ENCODE results near the gene TMC1.
"Not testable (repeated sequence)": the region's sequence is repeated elsewhere in the genome, so short reads cannot be mapped to it uniquely, and the experiment has no call there.

TMC1 gene

GRCh38 chr9:72521416-72521815 lies at the start of gene TMC1:
Gene TMC1, plus strand, starts transcription at chr9:72521608. Its CDS starts 127,041 bp downstream, at chr9:72648649.
- DNase-seq, result not testable (repeated sequence)

DNA sequence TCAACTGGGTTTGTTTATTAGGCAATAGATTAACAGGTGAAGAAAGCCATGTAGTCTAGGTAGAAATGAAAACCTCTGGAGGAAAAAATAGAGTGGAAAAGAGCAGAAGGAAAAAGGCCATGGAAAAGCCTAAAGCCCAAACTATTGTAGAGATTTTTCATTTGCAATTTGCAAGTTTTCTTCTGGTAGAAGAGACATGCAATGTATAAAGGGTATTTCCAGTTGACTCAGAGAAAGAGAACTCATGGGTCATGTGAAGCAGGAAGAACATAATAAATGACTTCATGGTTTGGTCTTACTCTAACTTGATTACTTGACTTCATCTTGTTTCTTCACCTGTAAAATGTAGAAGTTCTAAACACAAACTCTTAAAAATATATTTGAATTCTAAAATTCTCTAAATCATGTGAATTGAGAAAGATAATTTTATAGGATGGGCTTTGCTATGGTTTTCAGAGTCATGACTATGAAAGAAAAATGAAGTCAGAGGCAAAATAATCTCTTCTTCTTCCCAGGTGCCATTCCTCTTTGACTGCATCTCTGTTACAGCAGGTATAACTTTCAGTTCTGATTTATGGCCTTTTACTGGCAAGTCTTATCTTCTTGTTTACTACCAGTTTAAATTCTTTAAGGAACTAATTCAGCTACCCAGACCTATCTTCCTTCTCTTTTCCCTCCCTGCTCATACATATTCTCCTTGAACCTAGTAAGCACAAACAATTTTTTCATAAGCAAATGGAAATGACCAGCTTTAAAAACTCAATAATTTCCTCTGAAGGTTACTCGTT lies 47.7 kb upstream of the TMC1 start:
- DNase-seq, result no peak

GRCh38 chr9:72474676-72475075 lies 46.7 kb upstream of the TMC1 start:
- DNase-seq, result no peak

DNA sequence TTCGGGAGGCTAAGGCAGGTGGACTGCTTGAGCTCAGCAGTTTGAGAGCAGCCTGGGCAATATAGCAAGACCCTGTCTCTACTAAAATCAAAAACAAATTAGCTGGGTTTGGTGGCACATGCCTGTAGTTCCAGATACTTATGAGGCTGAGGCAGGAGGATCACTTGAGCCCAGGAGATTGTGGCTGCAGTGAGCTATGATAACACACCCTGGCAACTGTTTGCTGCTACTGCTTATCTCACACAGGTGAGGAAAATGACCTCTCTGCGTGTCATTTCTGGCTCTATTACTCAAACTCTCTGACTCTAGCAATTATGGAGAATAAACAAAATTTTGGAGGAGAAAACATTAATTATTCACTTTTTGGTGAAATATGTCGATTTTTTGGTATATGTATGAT lies 45.3 kb upstream of the TMC1 start:
- DNase-seq, result no peak

DNA sequence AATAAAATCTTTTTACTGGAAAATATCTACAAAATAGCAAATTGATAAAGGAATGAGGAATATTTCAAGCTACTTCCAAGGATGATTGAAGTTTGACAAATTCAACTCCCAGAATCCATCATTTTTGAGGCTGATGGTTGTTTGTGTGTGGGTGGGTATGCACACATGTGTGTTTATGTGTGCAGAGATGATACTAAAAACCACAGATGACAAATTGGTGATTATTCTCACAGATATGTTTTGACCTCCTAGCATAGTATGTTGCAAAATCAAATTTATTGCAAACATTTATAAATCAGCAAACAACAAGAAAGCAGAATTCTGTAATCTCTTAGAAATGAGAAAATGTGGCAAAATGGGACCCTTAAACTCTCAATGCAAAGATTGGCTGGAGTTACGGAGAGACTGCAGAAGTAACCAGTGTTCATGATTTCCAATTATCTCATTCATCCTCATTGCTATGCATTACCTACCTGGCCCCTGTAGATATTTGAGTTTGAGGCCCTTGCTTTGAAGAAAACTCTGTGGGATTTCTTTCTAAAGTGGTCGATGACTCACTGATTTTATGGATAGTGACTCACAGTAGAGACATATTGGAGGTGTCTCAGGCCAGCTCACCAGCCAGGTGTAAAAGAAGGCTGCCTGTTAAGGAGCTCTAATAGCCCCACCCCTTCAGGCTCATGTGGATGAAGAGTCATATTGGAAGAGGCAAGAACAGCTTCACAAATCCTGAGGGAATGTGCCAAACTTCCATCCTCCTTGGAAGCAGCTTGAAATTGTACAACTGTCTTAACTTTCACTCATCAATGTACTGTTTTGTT lies 44.6 kb upstream of the TMC1 start:
- DNase-seq, result no peak

DNA sequence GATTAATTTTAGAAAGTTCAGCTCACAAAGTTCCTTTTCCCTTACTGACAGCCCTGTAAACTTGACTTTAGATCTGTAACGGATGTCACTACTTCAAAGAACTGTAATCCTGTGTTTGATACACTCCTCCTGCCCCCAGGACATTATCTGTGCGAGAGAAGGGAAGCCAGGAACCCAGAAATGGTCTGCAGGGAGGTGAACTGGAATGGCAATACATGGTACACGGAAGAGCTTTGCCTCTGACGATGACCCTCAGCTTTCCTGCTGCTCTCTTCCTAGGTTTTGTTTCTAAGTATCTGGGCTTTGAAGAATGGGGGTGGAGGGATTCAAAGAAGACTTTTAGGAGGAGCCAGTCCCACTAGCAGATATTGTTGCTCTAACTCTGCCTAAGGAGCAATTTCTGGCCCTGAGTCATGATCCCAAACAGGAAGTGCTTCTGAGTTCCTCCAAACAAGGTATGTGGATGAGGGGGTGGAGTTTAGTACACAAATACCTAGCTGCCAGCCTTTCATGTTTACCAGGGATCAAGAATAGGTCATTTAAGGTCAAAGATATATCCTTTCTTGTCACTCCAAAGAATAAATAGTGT lies 43.4 kb upstream of the TMC1 start:
- no peak for DNase-seq

DNA sequence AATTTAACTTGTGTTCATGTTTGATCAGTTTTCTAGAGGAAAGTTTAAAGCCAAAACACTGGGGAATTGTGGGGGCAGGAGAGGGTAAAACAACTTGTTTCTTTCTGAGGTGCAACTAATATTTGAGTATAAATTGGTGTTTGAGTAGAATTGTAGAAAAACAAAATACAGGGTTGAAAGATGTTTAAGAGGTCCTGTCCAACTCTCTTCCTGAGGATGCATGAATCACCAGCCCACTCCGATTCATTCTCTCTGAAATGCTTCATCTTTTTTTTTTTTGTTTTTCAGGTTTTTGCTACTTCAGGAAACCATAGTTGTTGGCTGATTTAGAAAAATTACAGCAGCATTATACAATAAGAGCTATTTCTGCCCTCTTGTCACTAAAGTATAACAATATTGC lies 42.4 kb upstream of the TMC1 start:
- no peak for DNase-seq

DNA sequence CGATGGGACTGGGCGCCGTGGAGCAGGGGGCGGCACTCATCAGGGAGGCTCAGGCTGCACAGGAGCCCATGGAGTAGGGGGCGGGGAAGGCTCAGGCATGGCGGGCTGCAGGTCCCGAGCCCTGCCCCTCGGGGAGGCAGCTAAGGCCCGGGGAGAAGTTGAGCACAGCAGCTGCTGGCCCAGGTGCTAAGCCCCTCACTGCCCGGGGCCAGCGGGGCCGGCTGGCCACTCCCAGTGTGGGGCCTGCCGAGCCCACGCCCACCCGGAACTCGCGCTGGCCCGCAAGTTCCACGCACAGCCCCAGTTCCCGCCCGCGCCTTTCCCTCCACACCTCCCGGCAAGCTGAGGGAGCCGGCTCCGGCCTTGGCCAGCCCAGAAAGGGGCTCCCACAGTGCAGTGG lies 41.1 kb upstream of the TMC1 start:
- not testable (repeated sequence) for DNase-seq

DNA sequence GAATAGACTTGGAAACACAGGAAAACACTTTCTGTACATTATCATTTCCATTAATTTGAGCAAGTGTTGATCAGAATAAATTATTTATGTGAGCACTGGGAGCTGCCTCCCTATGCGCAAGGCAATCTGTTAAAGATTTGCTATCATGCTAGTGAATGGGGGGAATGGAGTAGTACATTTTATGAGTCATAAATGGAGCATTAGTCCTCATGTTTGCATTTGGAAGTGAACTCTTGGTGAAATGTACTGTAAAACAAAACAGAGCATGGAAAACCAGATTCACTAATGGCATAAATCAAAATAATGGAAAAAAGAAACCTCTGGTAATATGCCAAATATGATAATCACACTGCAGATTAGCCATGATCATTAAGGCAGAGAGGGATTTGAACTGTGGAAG lies 40.5 kb upstream of the TMC1 start:
- no peak for DNase-seq

DNA sequence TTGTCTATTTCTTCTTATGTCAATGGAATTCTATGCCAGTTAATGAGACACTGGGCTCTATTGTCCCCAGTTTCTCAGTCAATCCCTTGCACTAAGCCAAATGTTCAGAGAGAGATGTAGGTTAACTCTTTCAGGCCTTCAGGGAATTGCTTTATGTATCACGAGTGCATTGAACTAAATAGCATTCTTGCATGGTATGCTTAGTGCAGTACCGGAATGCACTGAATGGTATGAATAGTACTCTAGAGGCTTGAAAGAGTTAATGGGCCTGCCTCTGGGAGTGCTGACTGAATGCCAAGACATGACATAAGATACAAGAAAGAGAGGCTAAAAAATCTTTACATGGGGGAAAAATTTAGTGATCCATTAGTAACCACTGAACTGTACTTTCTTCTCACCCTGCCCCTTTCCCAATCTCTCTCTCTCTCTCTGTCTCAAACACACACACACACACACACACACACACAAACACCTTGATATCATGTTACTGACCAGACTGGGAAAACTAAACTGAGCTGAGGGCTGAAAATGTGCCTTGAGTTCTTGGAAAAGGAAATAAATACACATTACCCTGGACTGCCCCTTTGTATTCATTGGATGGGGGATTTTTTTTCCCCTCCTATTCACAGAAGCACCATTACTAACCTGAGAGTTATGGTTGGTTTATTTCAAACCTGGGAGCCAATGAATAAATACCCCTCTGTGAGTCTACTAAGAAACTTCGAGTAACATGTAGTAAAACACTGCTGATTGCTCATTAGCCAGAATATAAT lies 35.4 kb upstream of the TMC1 start:
- DNase-seq, result no peak

DNA sequence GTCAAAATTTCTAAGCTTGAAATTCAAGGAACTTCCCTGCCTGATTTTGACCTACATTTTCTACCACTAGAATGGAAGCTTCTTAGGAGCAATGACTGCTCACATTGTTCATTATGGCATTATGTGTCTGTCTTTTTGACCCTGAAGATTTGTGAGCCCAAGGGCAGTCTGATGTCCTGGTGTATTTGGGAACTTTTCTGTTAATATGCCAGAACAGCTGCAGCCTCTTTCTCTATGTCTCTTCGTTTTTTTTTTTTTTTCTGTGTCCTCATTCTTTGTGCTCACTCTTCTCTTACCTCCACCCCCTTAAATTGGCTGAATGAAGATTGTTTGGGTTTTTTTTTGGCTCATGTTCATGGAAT lies 34.8 kb upstream of the TMC1 start:
- DNase-seq, result no peak

GRCh38 chr9:72487665-72488064 lies 33.7 kb upstream of the TMC1 start:
- DNase-seq, result not testable (repeated sequence)

- no peak for DNase-seq
These were observed 31.4 kb upstream of the TMC1 start for GRCh38 chr9:72489986-72490385.

DNA sequence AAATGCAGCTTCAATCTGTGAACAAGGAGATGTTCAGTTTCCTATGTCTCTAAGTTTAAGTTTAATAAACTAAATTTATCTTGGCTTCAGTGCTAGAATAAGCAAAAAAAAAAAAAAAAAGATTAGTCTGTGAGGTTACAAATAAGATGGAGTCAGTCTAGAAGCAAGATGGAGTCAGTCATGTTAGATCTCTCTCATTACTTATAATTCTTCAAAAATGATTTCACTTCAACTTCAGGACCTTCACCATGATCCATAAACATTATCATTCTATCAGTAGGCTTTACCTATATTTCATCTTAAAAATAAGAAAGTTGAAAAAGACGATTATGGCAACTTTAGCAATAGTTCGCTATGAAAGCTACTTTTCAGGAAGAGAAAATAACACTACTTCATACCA lies 30.2 kb upstream of the TMC1 start:
- no peak for DNase-seq

- DNase-seq, result no peak
These were observed 27.4 kb upstream of the TMC1 start for GRCh38 chr9:72494051-72494450.

DNA sequence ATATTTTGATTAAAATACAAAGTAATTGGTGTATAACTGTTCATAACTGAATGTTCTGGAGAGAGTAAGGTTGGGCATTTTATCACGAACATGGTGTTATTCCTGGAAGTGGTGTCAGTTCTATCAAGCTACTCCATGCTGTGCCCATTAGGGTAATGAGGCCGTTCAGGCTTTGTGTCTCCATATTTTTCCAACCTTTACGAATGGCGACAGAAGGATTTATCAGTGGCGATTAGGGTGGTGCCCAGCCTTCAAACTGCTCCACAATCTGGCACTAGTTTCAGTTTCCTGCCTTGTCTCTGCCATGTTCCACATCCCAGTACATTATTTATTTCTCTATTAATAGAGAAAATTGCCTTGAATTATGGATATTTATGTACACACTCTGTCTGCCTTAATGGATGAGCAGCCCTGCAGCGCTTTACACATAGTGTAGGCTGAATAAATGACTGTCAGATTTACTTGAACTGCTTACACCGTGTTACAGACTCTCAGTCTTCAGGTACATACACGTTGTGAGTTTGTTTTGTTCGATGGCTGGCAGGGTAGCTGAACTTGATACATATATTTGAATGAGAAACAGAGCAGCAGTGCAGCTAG lies 23.9 kb upstream of the TMC1 start:
- no peak for DNase-seq

DNA sequence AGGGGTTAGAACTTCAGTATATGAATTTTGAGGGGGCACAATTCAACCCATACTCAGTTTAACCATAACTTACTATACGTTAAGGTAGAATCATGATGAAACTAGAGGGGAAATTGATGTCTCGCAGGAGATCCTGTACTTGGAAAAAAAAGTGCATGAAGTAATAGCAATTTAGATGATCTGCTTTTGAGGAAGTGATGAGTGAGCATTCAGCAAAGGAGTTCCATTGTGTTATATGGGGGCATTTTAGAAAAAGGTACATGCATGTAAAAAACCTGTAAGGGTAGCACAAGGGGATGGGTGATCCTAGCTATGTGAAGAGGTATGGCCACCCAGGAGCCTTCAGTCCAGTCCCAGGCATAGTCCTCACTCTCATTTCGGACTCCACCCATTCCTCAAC lies 14.8 kb upstream of the TMC1 start:
- DNase-seq, result no peak

DNA sequence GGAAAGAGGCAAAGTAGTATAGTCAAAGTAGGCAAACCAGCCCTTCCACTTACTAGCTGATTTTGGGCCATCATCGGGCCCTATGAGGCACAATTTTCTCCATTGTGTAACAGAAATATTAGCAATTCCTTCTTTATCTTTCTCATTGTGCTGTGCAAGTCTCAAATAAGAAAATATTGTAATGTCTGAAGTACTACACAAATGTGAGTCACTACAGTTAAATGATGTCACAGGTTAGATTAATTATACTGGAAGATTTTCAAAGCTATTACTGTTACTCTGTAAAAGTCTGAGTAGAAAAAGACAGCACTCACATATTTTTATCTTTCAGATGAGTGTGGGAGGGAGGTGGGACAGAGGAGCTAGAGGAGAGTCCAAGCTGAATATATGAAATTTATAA lies 12.4 kb upstream of the TMC1 start:
- no peak for DNase-seq

GRCh38 chr9:72509635-72510034 lies 11.8 kb upstream of the TMC1 start:
- DNase-seq, result no peak

- DNase-seq, result not testable (repeated sequence)
These were observed 397 bp upstream of the TMC1 start for GRCh38 chr9:72521011-72521410.

GRCh38 chr9:72524820-72525540 lies 3.6 kb downstream of the TMC1 start:
- no peak for DNase-seq
